ENCODE results near the gene SNX9.
"Not testable (repeated sequence)": the region's sequence is repeated elsewhere in the genome, so short reads cannot be mapped to it uniquely, and the experiment has no call there.

The SNX9 gene

DNA sequence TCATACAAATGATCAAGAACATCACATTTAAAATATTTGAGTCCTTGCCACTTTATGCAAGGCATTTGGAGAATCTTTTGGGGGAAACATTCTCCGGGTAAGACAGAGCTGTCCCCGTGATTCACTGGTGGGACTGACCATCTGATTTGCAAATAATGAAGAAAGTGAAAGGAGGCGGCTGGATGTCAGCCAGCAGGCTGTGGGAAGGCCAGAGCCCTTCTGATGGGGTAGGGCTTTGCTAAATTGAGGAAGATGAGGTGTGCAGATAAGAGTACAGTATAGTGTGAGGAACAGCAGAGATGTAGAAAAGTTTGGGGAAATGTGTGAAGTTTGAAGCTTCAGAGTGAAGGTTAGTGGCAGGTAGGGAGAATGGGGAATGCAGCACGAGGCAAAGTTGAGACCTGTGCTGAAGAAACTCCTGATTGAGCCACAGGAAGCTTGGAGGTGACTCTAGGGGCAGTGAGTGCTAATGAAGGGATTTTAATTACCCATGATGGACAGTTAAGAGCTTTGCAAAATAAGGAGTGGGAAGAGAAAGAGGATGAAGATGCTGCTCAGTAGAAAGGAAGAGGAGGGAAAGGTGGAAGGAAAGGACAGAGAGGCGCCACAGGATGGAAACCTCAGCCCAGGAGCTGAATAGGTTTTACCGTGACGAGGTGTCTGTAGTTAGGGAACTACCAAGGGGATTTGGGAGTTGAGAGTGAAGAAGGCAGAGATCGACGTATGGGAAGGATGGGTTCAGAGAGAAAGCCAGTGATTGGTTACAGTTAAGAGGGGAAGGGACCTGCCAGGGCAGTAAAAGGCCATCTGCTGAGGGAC lies 68.7 kb downstream of the SNX9 start:
- no peak for DNase-seq

DNA sequence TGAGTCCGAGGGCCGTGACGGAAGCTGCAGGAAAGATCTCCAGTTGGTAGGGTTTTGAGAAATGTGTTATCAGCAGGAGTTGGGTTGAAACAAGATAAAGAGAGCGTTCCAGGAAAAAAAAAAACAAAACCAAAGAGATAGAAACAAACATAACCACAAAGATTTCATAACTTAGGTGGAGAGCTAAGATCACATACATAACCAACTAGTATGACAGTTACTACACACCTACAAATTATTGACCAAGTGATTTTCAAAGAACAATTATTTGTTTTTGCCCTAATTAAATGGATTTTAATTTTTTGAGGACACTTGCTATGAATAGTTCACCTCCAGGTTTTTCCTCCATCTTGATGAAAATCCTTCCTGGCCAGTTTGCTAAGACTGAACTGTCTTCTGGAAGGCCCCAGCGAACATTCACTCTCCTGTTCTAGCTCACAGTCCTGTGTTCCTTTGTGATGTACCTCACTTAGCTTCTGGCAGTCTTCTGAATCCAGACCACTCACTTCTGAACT lies 69.4 kb downstream of the SNX9 start:
- no peak for DNase-seq

DNA sequence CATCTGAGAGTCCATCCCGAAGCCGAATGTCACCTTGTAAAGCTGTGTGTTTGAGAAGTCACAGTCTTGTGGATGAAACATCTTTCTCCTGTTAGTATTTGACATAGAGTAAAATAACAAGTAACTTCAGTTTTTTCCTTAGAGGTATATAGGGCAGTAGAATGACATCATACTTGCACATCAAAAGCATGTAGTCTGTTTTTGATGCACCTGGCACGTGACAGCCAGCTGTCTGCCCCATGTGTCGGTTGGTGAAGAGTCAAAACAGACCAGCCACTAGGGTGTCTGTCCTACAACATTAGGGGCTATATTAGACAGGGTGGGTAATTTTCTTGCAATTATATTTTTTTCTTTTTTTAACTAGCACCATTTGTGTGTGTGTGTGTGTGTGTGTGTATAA lies 70.2 kb downstream of the SNX9 start:
- no peak for DNase-seq

GRCh38 chr6:157895585-157895984 lies 72.5 kb downstream of the SNX9 start:
- no peak for DNase-seq

- no peak for DNase-seq
Observed at GRCh38 chr6:157896932-157897331, 73.9 kb downstream of the SNX9 start.

GRCh38 chr6:157898169-157898568 lies 75.1 kb downstream of the SNX9 start:
- DNase-seq = no peak

DNA sequence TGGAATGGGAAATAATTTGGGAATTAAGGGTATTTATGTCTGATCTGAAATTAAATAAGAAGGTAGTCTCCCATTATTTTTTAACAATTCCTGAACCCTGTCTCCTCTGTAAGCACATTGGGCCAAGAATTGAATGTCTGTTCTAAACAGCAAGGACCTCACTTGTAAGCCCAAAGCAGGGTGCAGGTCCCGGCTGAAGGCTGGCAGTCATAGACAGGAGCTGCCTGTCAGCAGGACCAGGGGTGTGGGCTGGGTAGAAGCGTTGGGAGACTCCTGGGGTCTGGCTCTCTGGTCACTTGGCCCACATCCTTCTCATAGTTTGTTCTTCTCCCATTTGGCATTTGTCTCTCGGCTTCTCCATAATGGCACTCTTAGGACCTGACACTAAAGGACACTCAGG lies 75.6 kb downstream of the SNX9 start:
- DNase-seq = no peak

DNA sequence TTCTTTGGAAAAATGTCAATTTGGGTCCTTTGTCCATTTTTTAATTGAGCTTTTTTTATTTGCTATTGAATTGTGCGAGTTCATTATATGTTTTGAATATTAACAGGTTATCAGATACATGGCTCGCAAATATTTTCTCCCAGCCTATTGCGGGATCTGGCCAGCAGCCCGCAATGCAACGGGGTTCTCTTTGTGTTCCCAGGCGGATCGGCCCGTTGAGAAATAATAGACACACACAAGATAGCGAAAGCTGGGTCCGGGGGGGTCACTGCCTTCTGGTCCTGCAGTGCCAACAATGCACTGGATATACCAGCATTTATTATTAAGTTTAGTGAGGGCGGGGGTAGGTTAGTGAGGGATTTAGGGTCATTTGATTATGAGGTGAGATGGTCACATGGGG lies 77.2 kb downstream of the SNX9 start:
- DNase-seq = not testable (repeated sequence)

DNA sequence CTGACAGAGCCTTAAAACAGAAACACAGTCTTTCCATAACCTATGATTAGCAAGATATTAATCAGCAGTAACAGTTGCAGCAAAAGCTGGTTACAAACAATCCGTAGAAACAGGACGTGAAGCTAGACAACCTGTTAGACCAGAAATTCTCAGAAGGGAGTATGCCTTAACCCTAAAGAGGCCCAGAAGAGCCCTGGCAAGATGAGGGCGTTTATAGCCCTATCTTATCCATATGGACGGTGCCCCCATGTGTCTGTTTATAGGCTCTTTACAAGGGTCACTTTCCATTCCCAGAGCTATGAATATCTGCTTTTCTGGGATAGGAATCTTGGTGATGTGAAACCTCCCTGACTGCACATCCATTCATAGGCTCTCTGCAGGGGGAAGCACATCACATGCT lies 77.7 kb downstream of the SNX9 start:
- DNase-seq = not testable (repeated sequence)

DNA sequence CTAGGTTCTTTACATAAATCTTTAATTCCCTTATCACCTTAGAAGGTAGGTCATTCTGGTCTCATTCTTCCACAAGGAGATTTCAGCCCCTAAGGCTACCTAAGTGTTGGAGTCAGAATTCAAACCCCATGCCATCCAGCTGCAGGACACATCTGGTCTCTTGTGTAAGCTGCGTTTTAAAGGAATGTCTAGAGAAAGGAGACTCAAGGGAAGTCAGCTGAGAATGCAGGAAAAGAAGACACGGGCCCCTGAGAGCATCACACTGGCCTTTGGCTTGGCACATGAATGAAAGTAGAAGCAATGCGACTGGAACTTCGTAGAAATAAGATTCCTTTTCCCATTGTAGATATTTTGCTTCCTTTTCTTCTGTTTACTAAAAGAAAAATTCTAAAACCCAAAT lies 82.0 kb downstream of the SNX9 start:
- no peak for DNase-seq

DNA sequence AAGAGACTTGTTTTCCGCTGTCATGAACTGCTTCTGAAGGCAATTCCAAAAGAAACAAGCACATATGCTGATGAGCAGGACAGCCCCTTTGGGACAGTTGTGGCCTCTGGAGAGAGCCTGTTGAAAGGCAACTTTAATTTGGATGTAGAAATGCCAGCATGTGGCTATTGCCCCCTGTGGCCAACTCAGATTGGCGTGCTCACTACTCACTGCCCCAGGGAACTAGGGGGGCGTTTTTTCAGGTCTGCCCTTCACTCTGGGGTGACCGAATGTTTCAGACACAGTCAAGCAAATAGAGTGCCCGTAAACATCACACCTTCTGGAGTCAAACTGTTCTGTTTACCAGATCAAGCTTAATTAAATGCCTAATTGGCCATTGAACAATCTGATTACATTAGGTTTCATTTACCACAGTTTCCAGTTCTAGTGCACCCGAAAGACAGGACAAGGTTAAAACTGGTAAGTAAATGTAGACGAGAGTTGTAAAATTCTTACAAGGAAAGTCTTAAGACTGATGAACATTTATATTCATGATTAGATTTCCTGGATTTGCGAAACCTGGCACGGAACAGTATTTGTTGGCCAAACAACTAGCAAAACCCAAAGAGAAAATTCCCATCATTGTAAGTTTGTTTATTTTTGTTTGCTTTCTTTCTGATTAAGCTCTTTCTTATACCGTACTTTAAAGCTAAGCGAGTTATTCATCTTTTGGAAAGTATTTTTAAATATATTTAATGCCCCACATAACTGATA lies 82.7 kb downstream of the SNX9 start:
- DNase-seq = no peak

DNA sequence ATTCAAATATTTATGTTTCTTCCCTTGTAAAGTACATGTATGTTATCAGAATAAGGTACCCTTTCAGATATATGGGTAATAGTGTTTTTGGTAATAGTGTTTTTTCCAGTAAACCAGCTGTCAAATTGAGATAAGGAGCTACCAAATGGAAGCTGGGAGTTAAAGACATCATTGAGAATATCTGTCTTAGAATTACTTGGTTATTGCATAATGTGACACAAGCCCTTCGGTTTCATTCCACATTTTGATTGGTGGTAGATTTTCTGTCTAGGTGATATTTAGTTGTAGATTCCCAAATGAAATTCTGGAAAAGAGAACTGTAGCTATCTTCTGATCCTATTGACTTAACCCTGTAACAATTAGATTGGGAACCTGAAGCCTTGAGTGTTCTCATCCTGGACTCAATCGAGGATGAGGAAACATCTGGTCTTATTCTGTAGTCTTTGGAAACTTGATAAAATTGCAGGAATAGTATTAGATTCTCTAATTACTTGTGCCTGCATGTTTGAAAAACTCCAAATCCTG lies 83.6 kb downstream of the SNX9 start:
- no peak for DNase-seq

DNA sequence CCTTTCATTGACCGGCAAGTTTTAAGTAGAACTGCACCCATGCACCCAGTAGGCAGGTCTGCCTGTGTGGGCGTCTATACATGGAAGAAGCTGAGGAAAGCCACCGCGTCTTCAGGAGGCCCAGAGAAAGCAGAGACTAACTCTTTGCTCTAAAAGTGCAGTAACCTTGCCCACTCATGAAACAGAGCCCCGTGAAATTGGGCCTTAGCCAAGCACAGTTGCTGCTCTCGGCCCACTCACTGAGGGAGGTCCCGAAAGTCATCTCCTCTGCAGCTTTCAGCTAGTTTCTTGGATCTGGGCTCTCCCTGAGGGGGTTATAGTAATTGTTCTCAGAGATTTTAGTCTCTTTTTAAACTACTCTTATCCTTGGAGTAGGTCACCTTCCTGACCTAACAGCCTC lies 84.6 kb downstream of the SNX9 start:
- DNase-seq = no peak

DNA sequence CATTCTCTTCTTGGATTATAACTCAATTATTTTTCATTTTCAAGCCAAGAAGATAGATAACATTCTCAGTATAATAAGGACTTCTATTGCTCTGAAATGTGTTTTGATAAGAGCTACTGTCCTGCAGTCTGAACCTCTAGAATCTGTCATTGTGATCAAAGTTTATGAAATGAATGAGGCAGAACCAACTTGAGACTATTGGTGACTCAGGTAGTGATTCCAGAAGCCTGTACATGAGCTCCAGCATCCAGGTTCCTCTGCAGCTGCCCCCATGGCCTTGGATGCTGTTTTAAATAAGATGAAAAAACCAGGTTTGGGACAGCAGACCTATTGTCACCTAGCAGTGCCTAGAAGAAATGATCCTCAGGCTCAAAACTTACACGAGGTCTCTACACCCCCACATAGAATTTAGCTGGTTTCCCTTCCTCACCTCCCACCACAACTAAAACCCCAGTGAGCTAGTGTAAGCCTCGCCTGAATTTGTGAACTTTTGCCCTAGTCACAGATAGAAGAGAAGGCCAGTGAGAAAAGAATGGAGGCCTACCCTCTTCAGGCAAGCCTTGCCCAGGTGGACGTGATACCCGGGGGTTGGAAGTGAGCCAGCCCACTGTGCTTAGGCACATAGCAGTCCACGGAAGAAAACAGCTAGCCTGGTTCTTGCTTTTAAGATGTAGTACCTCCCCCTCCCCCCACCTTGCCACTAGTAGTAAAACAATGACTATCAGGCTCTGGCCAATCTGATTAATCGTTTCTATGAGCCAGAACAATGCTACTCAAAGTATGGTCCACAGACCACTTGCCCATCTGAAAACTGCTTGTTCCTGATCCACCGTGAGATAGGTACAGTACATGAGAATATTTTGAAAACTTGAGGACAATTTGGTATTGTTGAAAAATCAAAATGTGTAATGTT lies 85.6 kb downstream of the SNX9 start:
- DNase-seq = no peak

DNA sequence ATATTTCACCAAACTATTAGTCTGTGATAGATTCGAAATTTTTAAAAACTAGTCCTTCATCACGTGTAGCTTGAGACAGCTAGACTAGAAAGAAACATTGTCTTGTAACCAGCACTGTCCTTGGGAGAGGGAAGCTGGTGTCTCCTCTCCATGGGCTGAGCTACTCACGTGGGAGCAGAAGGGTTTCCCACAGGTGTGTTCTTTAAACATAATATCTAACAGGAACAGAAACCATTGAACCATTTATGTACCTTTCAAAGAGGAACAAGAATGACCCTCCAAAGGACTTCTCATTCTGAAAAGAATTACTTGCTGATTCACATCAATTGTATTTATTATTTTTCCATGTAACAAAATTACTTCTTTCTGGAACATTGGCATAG lies 86.2 kb downstream of the SNX9 start:
- no peak for DNase-seq

GRCh38 chr6:157911278-157911677 lies 88.2 kb downstream of the SNX9 start:
- no peak for DNase-seq

- DNase-seq = no peak
Observed at GRCh38 chr6:157911786-157912185, 88.7 kb downstream of the SNX9 start.

DNA sequence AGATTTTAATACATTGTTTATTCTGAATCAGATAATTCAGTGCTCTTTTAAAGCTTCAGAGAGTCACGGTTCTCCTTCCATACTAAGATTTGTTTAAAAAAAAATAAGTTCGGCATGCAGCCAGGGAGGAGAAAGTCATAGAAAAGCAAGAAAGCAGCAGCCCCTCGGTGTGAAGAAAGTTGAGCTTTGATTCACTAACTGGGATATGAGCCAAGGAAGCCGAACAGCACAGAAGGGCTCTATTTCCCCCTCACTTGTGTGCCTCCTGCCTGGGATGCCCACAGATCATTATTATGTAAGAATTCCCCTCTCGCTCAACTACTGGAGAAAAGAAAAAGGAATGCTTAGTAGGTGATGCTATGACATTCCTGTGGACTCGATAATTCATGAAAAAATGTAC lies 89.3 kb downstream of the SNX9 start:
- no peak for DNase-seq

DNA sequence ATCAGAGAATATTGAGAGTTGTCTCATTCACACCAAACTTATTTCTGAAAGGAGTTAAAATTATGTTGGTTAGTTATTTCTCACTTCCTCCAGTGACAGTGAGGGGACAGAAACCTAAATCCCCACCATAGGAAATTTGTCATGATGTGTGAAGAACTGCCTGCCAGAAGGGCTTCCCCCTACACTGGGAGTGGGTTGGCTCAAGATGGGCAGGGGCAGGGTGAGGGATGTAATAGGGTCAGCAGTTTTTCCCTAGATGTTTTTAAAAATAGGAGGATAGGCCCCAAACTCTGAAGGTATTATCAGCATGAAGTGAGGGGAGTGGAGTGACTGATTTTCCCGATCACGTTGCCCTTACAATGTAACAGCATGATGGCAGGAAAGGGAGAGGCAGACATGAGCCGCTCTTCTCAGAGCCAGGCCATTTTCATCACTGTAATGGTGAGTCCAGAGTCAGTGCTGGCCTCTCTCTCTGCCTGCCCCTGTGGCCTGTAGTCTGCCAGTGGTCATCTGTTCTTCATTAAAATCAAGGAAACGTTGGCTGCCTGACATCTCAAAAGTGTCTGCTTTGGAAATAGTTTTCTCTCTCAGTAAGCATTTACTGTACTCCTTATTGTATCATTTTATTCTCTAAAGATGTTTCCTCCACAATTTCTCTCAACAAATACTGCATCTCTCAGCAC lies 98.8 kb downstream of the SNX9 start:
- no peak for DNase-seq

- no peak for DNase-seq
Observed at GRCh38 chr6:157925771-157926170, 102.7 kb downstream of the SNX9 start.

DNA sequence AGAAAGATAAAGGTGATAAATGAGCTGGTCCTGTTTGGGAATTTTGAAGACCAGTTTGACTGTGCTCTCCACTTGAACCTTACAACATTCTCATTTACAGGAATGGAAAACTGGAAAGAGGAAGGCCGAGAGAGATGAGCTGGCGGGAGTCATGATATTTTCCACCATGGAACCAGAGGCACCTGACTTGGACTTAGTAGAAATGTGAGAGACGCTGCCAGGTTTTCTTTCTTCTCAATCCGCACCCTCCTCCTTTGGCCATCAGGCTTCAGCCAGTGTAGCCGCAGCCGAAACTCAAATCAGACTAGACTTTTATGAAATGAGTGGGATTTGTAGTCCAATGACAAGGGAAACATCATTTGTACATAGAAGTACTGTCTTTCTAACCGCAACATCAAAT lies 104.0 kb downstream of the SNX9 start:
- no peak for DNase-seq

DNA sequence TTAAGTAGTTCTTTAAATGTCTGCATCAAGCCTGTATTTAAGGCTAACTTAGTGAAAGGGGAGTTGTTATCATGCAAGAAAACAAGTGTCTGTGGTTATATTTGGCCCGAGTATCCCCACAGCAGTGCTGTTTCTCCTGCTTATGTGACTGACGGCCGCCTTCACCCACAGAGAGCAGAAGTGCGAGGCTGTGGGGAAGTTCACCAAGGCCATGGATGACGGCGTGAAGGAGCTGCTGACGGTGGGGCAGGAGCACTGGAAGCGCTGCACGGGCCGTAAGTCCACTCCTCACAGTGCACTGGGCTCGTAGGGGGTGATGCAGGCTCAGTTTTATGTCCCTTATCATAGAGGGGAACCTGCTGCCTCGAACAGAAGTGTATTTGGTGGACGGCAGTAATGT lies 105.4 kb downstream of the SNX9 start:
- no peak for DNase-seq

Data from activated CD4-positive, alpha-beta T cell treated with anti-CD3 and anti-CD28 coated beads for 1 hour (primary cell).